GM20000 (cell line): Measurements from ENCODE around the gene PIGC.

Experiments
- DNase-seq: peaks from one replicate; pipeline ENCODE4 v3.0.0; 2012; ENCODE audit warnings: low spot score
- TF ChIP-seq, protein P1 (sequence below): IDR thresholded peaks from 2 replicates; pipeline ENCODE4 v1.5.1; 2012; ENCODE audit warnings: mild to moderate bottlenecking, control low read depth; ENCODE audit errors: extremely low read depth, missing control alignments

The PIGC gene

DNA sequence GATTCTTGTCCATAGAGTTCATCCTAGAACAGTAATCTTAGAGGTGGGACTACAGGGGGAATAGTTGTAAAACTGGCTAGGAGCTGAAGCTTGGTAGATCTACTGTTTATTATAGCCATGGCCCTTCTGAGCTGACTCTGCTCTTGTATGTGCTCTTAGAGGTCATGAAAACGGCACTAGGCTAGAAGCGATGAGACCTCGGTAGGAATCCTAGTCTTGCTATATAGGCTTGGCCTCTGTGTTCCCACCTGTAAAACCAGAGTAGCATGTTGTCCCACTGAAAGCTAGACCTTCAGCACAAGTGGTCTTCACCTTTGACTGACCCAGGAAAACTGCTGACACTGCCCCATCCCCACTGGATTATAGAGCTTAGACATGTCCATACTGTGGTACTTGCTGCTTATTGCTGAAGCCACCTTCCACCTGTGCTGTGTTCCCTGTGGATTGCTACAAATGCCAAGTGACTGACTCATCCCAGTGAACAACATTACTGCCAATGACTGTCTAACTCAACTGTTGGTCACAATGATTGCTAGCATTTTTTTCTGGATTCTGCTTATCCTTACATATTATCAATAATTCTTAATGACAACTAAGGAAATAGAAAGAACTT lies 23.0 kb upstream of the PIGC start:
- DNase-seq, result no peak
- TF ChIP-seq, protein P1, sequence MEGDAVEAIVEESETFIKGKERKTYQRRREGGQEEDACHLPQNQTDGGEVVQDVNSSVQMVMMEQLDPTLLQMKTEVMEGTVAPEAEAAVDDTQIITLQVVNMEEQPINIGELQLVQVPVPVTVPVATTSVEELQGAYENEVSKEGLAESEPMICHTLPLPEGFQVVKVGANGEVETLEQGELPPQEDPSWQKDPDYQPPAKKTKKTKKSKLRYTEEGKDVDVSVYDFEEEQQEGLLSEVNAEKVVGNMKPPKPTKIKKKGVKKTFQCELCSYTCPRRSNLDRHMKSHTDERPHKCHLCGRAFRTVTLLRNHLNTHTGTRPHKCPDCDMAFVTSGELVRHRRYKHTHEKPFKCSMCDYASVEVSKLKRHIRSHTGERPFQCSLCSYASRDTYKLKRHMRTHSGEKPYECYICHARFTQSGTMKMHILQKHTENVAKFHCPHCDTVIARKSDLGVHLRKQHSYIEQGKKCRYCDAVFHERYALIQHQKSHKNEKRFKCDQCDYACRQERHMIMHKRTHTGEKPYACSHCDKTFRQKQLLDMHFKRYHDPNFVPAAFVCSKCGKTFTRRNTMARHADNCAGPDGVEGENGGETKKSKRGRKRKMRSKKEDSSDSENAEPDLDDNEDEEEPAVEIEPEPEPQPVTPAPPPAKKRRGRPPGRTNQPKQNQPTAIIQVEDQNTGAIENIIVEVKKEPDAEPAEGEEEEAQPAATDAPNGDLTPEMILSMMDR, result no peak

DNA sequence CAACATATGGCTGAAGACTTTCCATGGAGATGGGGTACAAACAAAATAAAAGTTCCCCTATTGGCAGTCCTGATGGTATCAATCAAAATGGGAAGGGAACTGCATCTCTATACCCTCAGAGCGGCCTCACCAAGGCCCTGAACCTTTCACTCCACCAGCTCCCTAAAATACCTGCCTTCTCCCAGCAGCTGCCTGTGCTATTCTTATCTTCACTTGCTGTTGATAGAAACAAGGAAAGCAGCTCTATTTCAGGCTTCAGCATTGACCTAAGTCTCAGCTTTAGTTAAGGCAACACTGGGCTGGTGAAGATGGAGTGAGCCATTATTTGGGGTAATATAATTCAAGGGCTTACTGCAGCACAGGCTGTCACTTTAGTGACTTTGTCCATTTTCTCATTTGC lies 21.7 kb upstream of the PIGC start:
- TF ChIP-seq, protein P1, result no peak
- DNase-seq, result no peak

DNA sequence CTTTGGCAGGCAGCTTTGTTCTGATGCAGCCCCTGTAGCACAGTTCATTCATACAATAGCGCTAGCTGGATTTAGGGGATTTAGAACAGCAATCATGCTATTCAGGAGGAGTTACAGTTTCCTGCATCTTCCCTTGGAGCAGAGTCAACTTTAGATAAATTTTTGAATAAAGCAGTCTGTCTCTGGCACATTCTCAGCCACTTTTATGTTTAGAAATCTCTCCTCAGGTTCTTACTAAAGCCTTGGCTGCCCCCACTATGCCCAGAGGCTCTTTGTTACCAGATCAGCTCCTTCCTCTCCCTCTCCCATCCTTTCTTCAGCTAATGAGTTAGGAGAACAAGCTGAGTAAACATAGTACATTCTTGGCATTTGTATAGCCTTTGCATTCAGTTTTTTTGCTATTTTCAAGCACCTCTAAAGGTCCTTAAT lies 17.0 kb upstream of the PIGC start:
- TF ChIP-seq, protein P1, result no peak
- no peak for DNase-seq

DNA sequence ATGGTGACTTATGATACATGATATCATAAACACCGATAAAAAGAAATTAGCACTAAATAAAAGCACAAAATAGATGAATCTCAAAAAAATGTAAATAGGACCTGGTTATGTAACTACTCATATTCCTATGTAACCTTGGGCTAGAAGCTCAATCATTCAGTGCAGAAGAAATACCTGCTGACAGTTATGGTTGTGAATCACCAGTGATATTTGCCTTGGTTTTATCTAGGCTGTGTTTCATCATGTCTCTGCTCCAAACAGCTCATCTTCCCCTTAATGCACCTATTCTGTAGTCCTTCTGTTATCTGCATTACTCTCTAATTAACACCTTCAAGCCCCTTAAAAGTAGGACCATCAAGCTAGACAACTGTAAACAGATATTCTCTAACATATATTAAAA lies 16.3 kb upstream of the PIGC start:
- no peak for DNase-seq
- TF ChIP-seq, protein P1, result no peak

DNA sequence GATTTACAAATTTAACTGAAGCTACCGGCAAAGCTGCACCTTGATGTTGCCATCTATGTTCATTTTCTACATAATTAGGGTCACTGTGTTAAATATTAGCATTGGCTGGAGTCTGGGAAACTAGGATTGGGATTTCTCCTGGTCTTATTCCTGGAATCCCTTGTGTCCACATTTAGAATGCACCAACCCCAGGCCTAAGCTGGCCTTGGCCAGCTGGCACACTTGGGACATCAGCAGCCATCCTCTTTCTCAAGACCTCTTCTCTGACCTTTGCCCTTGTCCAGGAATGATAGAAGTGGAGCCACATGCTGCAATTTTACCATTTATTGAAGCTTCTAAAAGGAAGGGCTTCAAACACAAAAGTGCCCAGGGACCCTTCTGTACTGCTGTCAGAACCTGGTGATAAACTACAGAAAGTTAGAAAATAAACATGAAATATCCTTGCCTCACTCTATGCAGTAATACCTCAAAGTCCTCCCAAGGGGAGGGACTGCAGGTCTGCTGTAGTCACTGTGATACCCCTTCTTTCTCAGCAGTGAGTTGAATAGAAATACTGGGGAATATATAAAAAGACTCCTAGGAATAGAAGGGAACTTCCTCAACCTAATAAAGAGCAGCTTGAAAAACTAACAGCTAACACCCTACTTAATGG lies 13.7 kb upstream of the PIGC start:
- TF ChIP-seq, protein P1, result no peak
- DNase-seq, result no peak

DNA sequence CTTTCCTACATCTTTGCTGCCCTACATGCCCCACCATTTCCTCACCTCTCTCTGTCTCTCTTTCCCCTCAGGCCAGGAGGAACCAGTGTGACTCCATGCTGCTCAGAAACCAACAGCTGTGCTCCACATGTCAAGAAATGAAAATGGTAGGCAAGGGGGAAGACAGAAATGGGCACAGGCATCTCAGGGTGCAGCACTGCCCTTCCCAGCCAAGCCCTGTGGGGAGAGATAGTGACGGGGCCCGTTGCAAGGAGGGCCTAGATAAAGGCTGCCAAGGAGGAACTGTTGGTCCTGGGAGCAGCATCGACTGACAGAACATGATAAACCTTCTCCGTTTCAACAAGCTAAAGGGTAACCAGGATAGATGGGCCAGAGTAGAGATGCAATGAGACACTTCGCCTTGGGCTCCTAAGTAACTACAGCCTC lies 12.5 kb upstream of the PIGC start:
- TF ChIP-seq, protein P1, result no peak
- DNase-seq, result no peak

DNA sequence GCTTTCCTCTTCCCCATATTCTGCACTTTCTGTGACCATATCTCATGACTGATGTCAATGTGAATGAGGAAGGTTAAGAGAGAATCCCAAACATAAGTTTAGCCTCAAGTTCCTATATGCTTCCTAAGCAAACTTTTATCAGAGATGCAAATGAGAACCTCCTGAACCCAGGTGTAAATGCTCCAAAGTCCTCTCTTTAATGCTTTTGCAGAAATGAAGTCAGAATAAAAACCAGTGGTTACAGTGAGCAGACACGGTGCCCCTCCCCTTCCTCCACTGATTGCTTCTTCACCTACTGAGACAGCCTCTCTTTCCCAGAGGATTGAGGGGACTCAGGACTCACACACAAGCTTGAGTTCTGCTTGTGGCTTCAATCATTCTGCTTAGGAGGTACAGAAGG lies 11.6 kb upstream of the PIGC start:
- TF ChIP-seq, protein P1, result no peak
- DNase-seq, result no peak
